Activated CD8-positive, alpha-beta memory T cell treated with anti-CD3 and anti-CD28 coated beads, Interleukin-2, amount 50 U/mL, for 24 hours (primary cell): Measurements from ENCODE around the gene ACE2.

Experiments used
- DNase-seq: peaks from one replicate; pipeline ENCODE4 v3.0.0-alpha.2; 2020; ENCODE audit errors: extremely low read depth

ACE2 gene

GRCh38 chrX:15574017-15574416 is 26.7 kb downstream of the ACE2 start:
- no peak for DNase-seq

- DNase-seq = no peak
These were observed 30.6 kb downstream of the ACE2 start for GRCh38 chrX:15570145-15570544.

GRCh38 chrX:15567886-15568616 is 32.7 kb downstream of the ACE2 start:
- no peak for DNase-seq

GRCh38 chrX:15567267-15567666 is 33.5 kb downstream of the ACE2 start:
- DNase-seq = no peak

GRCh38 chrX:15566244-15566643 is 34.5 kb downstream of the ACE2 start:
- no peak for DNase-seq

- no peak for DNase-seq
These were observed 35.7 kb downstream of the ACE2 start for GRCh38 chrX:15564981-15565579.

- no peak for DNase-seq
These were observed 37.7 kb downstream of the ACE2 start for GRCh38 chrX:15563056-15563455.

GRCh38 chrX:15560924-15561323 is 39.8 kb downstream of the ACE2 start:
- no peak for DNase-seq

GRCh38 chrX:15559227-15559626 is 41.5 kb downstream of the ACE2 start:
- DNase-seq = no peak

GRCh38 chrX:15549189-15550012 is 51.4 kb downstream of the ACE2 start:
- no peak for DNase-seq

GRCh38 chrX:15547356-15547755 is 53.4 kb downstream of the ACE2 start:
- DNase-seq = no peak

- no peak for DNase-seq
These were observed 54.0 kb downstream of the ACE2 start for GRCh38 chrX:15546745-15547144.

GRCh38 chrX:15530318-15530717 is 70.4 kb downstream of the ACE2 start:
- no peak for DNase-seq

- no peak for DNase-seq
These were observed 71.6 kb downstream of the ACE2 start for GRCh38 chrX:15529165-15529564.

GRCh38 chrX:15525664-15526416 is 74.9 kb downstream of the ACE2 start:
- DNase-seq = no peak

GRCh38 chrX:15524417-15524816 is 76.3 kb downstream of the ACE2 start:
- DNase-seq = no peak

GRCh38 chrX:15523088-15523487 is 77.7 kb downstream of the ACE2 start:
- DNase-seq = no peak

- DNase-seq = no peak
These were observed 78.3 kb downstream of the ACE2 start for GRCh38 chrX:15522464-15522863.

- no peak for DNase-seq
These were observed 84.8 kb downstream of the ACE2 start for GRCh38 chrX:15515931-15516330.

- no peak for DNase-seq
These were observed 86.5 kb downstream of the ACE2 start for GRCh38 chrX:15514279-15514678.

- DNase-seq = no peak
These were observed 88.3 kb downstream of the ACE2 start for GRCh38 chrX:15512401-15512965.

- no peak for DNase-seq
These were observed 89.2 kb downstream of the ACE2 start for GRCh38 chrX:15511563-15511962.
